Mesenchymal stem cell (in vitro differentiated cells and primary cell): ENCODE measurements around the gene CCNQ.
A peak's percentile ranks its signal among the peaks of the same experiment; 100 is the strongest.

Experiments used
- DNase-seq: peaks from one replicate; pipeline ENCODE4 v3.0.0-alpha.2; 2013
- H2AFZ ChIP-seq: one replicate; pipeline ENCODE4 v1.6.1; 2013; ENCODE audit warnings: low read depth, mild to moderate bottlenecking, control low read depth, inconsistent platforms, low read length, moderate library complexity
- H2AK5ac ChIP-seq: 2 replicates; pipeline ENCODE4 v1.6.1; 2013; ENCODE audit warnings: low read length, moderate library complexity, mild to moderate bottlenecking, inconsistent platforms; ENCODE audit not compliant: severe bottlenecking
- H2BK120ac ChIP-seq: one replicate; pipeline ENCODE4 v1.6.1; 2013; ENCODE audit warnings: low read depth, mild to moderate bottlenecking, inconsistent platforms, low read length, moderate library complexity
- H2BK12ac ChIP-seq, 2 experiments: one replicate each; pipeline ENCODE4 v1.6.1; 2013; ENCODE audit warnings: inconsistent platforms in 2 of 2, low read length in 2 of 2, mild to moderate bottlenecking in 2 of 2, moderate library complexity in 2 of 2, control low read depth in 1 of 2
- H2BK15ac ChIP-seq: one replicate; pipeline ENCODE4 v1.6.1; 2013; ENCODE audit warnings: mild to moderate bottlenecking, low read depth, inconsistent platforms; ENCODE audit not compliant: poor library complexity, severe bottlenecking
- H2BK5ac ChIP-seq: 2 replicates; pipeline ENCODE4 v1.6.1; 2013; ENCODE audit warnings: low read depth, mild to moderate bottlenecking, low read length, control low read depth, inconsistent platforms; ENCODE audit not compliant: poor library complexity, severe bottlenecking
- H3K14ac ChIP-seq, 2 experiments: one replicate each; pipeline ENCODE4 v1.6.1; 2013; ENCODE audit warnings: inconsistent platforms in 2 of 2, low read length in 2 of 2, control low read depth in 1 of 2, mild to moderate bottlenecking in 1 of 2, moderate library complexity in 1 of 2
- H3K18ac ChIP-seq, 2 experiments: one replicate each; pipeline ENCODE4 v1.6.1; 2013; ENCODE audit warnings: inconsistent platforms in 2 of 2, low read length in 2 of 2, control low read depth in 1 of 2, low read depth in 1 of 2, mild to moderate bottlenecking in 1 of 2
- H3K23ac ChIP-seq, 2 experiments: one replicate each; pipeline ENCODE4 v1.6.1; 2013; ENCODE audit warnings: inconsistent platforms in 2 of 2, low read length in 2 of 2, mild to moderate bottlenecking in 2 of 2, moderate library complexity in 2 of 2, control low read depth in 1 of 2
- H3K27ac ChIP-seq: 2 replicates; pipeline ENCODE4 v1.5.1; 2013; ENCODE audit warnings: mild to moderate bottlenecking, moderate library complexity, low read length, control low read depth, inconsistent platforms; ENCODE audit not compliant: poor library complexity, severe bottlenecking
- H3K27me3 ChIP-seq, 2 experiments: 2 replicates each; pipeline versions ENCODE4 v1.6.1 to v1.7.0; 2013; ENCODE audit warnings: low read length in 2 of 2, mild to moderate bottlenecking in 2 of 2, moderate library complexity in 2 of 2, control low read depth in 1 of 2, inconsistent platforms in 1 of 2; ENCODE audit not compliant: control insufficient read depth in 1 of 2, insufficient read depth in 1 of 2
- H3K36me3 ChIP-seq, 2 experiments: 2 replicates each; pipeline versions ENCODE4 v1.6.1 to v1.7.0; 2013; ENCODE audit warnings: low read length in 2 of 2, control low read depth in 1 of 2, inconsistent platforms in 1 of 2, low read depth in 1 of 2, mild to moderate bottlenecking in 1 of 2; ENCODE audit not compliant: insufficient read depth in 2 of 2, control insufficient read depth in 1 of 2
- H3K4ac ChIP-seq, 2 experiments: one replicate each; pipeline ENCODE4 v1.6.1; 2013; ENCODE audit warnings: inconsistent platforms in 2 of 2, low read length in 2 of 2, mild to moderate bottlenecking in 2 of 2, moderate library complexity in 2 of 2, control low read depth in 1 of 2, low read depth in 1 of 2
- H3K4me1 ChIP-seq: 2 replicates; pipeline ENCODE4 v1.6.1; 2013; ENCODE audit warnings: low read depth, low read length, control low read depth; ENCODE audit not compliant: control insufficient read depth, insufficient read depth
- H3K4me2 ChIP-seq: 2 replicates; pipeline ENCODE4 v1.6.1; 2013; ENCODE audit warnings: low read length, mild to moderate bottlenecking, inconsistent platforms; ENCODE audit not compliant: poor library complexity, severe bottlenecking
- H3K4me3 ChIP-seq, 2 experiments: 2 replicates each; pipeline versions ENCODE4 v1.5.1 to v1.7.0; 2013; ENCODE audit warnings: low read length in 2 of 2, mild to moderate bottlenecking in 2 of 2, control low read depth in 1 of 2, low read depth in 1 of 2; ENCODE audit not compliant: insufficient read depth in 1 of 2
- H3K79me1 ChIP-seq: replicated peaks from 2 replicates; pipeline ENCODE4 v1.6.1; 2013; ENCODE audit warnings: mild to moderate bottlenecking, control low read depth, low read length, inconsistent platforms; ENCODE audit not compliant: poor library complexity, severe bottlenecking
- H3K9ac ChIP-seq: 2 replicates; pipeline ENCODE4 v1.7.0; 2013; ENCODE audit warnings: mild to moderate bottlenecking, low read length, moderate library complexity
- H3K9me3 ChIP-seq: 2 replicates; pipeline ENCODE4 v1.7.0; 2013; ENCODE audit warnings: mild to moderate bottlenecking, low read length; ENCODE audit not compliant: control insufficient read depth
- H4K8ac ChIP-seq: one replicate; pipeline ENCODE4 v1.6.1; 2013; ENCODE audit warnings: inconsistent platforms, mild to moderate bottlenecking, low read length, moderate library complexity
- H4K91ac ChIP-seq: one replicate; pipeline ENCODE4 v1.6.1; 2013; ENCODE audit warnings: mild to moderate bottlenecking, low read length, inconsistent platforms
- WGBS: methylation state at CpG from one replicate; pipeline ENCODE4 v1.1.7; 2013; ENCODE audit warnings: mixed read lengths; 5-methylcytosine and 5-hydroxymethylcytosine counted together

The CCNQ gene

DNA sequence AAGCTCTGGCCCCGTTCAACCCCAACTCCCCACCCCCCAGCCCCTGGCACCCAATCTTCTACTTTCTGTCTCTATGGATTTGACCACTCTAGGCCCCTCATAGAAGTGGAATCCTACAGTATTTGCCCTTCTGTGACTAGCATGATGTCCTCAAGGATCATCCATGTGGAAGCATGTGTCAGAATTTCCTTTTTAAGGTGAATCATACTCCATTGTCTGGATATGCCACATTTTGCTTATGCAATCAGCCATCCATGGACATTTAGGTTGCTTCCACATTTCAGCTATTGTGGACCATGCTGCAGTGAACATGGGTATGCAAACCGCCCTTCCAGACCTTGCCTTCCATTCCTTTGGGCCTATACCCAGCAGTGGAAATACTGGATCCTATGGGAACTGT is 15.5 kb downstream of the CCNQ start:
- Histone ChIP-seq H4K8ac (no peak overlapping the region), H3K18ac (no peak overlapping the region), H3K9ac (no peak overlapping the region), H3K36me3 (peaks cover 12 to 14% of the 10 kb centered on the region in 2 experiments), H2BK12ac (no peak overlapping the region), H3K4me2 (no peak overlapping the region), H3K4me3 (no peak overlapping the region), H3K4me1 (peaks cover 9% of the 10 kb centered on the region), H3K27me3 (peaks cover 0 to 44% of the 10 kb centered on the region in 2 experiments), H2AFZ (no peak overlapping the region), H3K14ac (no peak overlapping the region), H3K79me1 (no peaks in the 10 kb centered on the region), H2BK5ac (no peak overlapping the region), H4K91ac (no peak overlapping the region), H3K4ac (no peak overlapping the region), H2AK5ac (no peak overlapping the region), H2BK15ac (no peak overlapping the region), H2BK120ac (no peak overlapping the region), H3K27ac (no peak overlapping the region), H3K23ac (no peak overlapping the region), H3K9me3 (peaks cover 5% of the 10 kb centered on the region)
- no peak for DNase-seq
- 100% methylated on average over 2 of the region's 2 CpGs for WGBS

DNA sequence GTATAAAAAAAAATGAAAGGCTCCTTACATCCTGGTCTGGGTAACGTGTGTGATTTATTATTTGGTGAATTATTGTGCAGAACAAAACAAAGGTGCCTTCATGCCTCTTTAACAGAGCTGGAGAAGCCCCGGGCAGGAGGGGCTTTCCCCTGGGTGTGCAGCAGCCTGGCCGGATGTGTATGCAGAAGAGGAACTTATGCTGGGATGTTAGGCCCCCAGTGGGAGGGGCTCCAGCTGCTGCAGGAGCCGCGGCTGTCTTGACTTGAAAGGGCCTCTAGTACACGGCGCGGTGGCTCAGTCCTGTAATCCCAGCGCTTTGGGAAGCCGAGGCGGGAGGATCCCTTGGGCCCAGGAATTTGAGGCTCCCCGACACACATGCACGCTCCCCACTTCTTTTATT is 16.0 kb downstream of the CCNQ start:
- no peak overlapping the region for H4K8ac ChIP-seq
- H2BK120ac ChIP-seq = no peak overlapping the region
- H2BK12ac ChIP-seq = no peak overlapping the region
- no peaks in the 10 kb centered on the region for H3K79me1 ChIP-seq
- H2AFZ ChIP-seq = no peak overlapping the region
- H3K9me3 ChIP-seq = peaks cover 5% of the 10 kb centered on the region
- DNase-seq = peak; percentile 34
- no peak overlapping the region for H3K14ac ChIP-seq
- no peak overlapping the region for H3K4me3 ChIP-seq
- H3K9ac ChIP-seq = no peak overlapping the region
- H2BK5ac ChIP-seq = no peak overlapping the region
- no peak overlapping the region for H2AK5ac ChIP-seq
- H3K27me3 ChIP-seq = peaks cover 0 to 50% of the 10 kb centered on the region in 2 experiments
- no peak overlapping the region for H2BK15ac ChIP-seq
- no peak overlapping the region for H3K27ac ChIP-seq
- 26% methylated on average over 10 of the region's 13 CpGs for WGBS
- H3K4me2 ChIP-seq = no peak overlapping the region
- H3K36me3 ChIP-seq = peaks cover 9 to 10% of the 10 kb centered on the region in 2 experiments
- no peak overlapping the region for H3K23ac ChIP-seq
- H3K4ac ChIP-seq = no peak overlapping the region
- H3K18ac ChIP-seq = no peak overlapping the region
- H4K91ac ChIP-seq = no peak overlapping the region
- peaks cover 13% of the 10 kb centered on the region for H3K4me1 ChIP-seq

DNA sequence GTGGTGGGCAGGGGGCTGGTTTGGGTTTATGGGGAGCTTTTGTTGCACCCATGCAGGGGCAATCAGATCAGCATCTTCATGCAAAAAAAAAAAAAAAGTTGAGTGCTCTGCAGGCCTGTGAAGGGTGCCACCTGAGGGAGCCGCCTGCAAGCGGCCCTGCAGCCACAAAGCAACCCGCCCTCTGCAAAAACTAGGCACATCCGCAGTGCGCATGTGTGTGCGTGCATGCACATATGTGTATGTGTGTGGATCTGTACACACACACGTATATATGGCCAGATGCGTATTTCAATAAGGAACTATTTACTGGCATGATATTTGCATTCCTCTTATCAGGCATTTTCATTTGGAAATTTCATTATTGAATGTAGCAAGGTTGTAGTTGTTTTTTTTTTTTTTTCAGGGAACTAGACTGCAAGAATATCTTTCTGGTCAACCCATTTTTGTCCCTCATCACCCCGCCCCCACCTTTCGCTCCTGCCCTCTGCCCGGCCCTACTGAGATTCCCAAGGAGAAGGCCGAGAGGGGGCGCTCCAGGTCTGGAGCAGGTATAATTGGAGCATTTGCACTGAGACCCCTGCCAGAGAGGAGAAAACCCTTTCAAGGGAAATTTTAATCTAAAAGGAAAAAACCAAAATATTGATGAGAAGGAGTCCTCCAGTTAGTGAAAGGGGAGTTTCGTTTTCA is 18.1 kb downstream of the CCNQ start:
- H4K8ac ChIP-seq = no peak overlapping the region
- no peak overlapping the region for H2AK5ac ChIP-seq
- H2BK120ac ChIP-seq = no peak overlapping the region
- no peaks in the 10 kb centered on the region for H3K36me3 ChIP-seq
- no peak overlapping the region for H3K27ac ChIP-seq
- H3K4me1 ChIP-seq = peaks cover 13% of the 10 kb centered on the region
- peaks cover 5% of the 10 kb centered on the region for H3K9me3 ChIP-seq
- no peak overlapping the region for H3K9ac ChIP-seq
- WGBS = 62% methylated on average over 11 of the region's 14 CpGs
- H2BK12ac ChIP-seq = no peak overlapping the region
- H4K91ac ChIP-seq = no peak overlapping the region
- no peaks in the 10 kb centered on the region for H3K79me1 ChIP-seq
- no peak for DNase-seq
- no peak overlapping the region for H3K18ac ChIP-seq
- no peak overlapping the region for H3K4ac ChIP-seq
- no peak overlapping the region for H2BK15ac ChIP-seq
- no peak overlapping the region for H3K23ac ChIP-seq
- no peak overlapping the region for H2BK5ac ChIP-seq
- no peak overlapping the region for H2AFZ ChIP-seq
- H3K14ac ChIP-seq = no peak overlapping the region
- H3K4me3 ChIP-seq = no peak overlapping the region
- H3K4me2 ChIP-seq = no peak overlapping the region
- peaks cover 0 to 70% of the 10 kb centered on the region in 2 experiments for H3K27me3 ChIP-seq

DNA sequence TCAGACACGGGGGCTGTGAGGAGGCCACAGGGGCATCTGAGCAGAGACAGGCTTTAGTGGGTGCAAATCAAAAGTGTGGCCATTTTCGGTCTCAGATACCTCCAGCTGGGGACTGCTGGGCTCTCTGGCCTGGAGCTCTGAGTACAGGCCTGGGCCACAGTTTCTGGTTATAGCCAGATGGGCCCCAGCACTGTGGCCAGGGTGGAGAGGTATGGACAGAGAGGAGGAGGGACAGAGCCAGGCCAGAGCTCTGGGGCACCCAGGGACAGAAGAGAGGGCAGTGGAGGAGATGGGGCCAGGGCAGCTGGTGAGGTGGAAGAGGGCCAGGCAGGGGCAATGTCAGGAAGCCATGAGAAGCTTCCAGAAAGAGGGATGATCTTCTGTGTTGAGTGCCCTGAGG is 20.1 kb downstream of the CCNQ start:
- Histone ChIP-seq H3K4me2 (no peak overlapping the region), H2BK12ac (no peak overlapping the region), H3K79me1 (no peaks in the 10 kb centered on the region), H3K4ac (no peak overlapping the region), H3K23ac (no peak overlapping the region), H3K4me3 (no peak overlapping the region), H3K4me1 (peaks cover 13% of the 10 kb centered on the region), H3K27ac (no peak overlapping the region), H2AFZ (no peak overlapping the region), H2BK120ac (no peak overlapping the region), H3K14ac (no peak overlapping the region), H4K8ac (no peak overlapping the region), H3K9me3 (peaks cover 3% of the 10 kb centered on the region), H2BK5ac (no peak overlapping the region), H4K91ac (no peak overlapping the region), H2AK5ac (no peak overlapping the region), H3K36me3 (no peaks in the 10 kb centered on the region), H3K27me3 (peaks cover 4 to 85% of the 10 kb centered on the region in 2 experiments), H3K18ac (no peak overlapping the region), H3K9ac (no peak overlapping the region), H2BK15ac (no peak overlapping the region)
- WGBS = 53% methylated on average over 2 of the region's 2 CpGs
- DNase-seq = no peak
